ENCODE measurements around the gene PAX7.

DNA sequence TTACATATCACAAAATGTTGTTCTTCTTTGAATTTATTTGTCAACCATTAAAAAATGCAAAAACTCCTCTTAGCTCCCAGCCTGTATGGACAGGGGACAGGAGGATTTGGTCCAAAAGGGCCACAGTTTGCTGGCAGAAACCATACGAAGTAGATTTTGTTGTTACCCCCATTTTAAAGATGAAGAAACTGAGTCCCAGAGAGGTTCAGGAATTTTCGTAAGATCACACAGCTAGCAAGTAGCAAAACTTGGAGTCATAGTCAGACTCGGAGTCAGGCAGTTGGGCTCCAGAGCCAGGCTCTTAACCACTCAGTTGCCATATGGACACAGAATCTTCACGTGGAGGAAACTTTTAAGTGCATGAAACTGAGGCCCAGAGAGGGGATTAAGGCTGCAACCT lies 137.4 kb downstream of the PAX7 start:
- TF ChIP-seq, protein P1, sequence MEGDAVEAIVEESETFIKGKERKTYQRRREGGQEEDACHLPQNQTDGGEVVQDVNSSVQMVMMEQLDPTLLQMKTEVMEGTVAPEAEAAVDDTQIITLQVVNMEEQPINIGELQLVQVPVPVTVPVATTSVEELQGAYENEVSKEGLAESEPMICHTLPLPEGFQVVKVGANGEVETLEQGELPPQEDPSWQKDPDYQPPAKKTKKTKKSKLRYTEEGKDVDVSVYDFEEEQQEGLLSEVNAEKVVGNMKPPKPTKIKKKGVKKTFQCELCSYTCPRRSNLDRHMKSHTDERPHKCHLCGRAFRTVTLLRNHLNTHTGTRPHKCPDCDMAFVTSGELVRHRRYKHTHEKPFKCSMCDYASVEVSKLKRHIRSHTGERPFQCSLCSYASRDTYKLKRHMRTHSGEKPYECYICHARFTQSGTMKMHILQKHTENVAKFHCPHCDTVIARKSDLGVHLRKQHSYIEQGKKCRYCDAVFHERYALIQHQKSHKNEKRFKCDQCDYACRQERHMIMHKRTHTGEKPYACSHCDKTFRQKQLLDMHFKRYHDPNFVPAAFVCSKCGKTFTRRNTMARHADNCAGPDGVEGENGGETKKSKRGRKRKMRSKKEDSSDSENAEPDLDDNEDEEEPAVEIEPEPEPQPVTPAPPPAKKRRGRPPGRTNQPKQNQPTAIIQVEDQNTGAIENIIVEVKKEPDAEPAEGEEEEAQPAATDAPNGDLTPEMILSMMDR (IDR thresholded peaks at IDR 0.05) = no peak
- TF ChIP-seq POLR2A (IDR thresholded peaks at IDR 0.05) = no peak
- TF ChIP-seq POLR2AphosphoS5 (IDR thresholded peaks at IDR 0.05) = no peak
